NCI-H774 (cell line): ENCODE results near the gene PDE8B.

ENCODE experiments used
- DNase-seq: peaks from one replicate; lab custom pipeline; 2025; lab: John Stamatoyannopoulos, UW

Gene PDE8B

DNA sequence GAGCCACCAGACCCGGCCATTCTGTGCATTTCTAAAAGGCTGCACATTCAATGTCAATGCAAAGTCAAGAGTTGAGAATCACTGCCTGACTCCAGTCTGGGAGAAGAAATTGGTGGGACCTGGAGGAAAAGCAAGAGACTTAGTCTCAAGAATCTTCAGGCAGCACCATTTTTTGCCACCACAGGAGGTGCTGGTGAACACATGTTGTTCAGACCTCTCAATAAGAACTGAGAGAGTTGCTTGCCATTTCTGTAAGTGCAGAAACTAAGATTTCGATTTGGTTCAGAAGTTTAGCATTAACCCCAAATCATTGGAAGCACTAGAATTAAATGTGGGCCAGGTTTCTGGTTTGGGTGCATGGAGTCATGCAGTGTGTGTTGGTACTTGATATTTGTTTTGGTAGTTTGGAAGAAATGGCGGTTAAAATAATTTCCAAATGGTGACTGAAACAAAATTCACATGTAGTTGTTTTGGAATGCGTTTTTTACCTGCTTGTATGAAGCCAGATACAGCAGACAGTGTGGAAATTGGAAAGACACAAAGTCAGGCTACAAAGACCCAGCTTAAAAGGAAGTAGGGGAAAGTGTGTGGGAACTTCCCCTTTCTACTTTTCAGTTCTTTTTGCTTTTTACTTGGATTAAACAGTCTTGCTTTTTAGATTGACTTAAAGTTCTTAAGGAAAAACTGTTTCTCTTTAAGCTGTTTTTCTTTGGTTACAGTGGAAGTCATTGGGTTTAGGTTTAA is 20.4 kb downstream of the PDE8B start:
- DNase-seq = no peak

DNA sequence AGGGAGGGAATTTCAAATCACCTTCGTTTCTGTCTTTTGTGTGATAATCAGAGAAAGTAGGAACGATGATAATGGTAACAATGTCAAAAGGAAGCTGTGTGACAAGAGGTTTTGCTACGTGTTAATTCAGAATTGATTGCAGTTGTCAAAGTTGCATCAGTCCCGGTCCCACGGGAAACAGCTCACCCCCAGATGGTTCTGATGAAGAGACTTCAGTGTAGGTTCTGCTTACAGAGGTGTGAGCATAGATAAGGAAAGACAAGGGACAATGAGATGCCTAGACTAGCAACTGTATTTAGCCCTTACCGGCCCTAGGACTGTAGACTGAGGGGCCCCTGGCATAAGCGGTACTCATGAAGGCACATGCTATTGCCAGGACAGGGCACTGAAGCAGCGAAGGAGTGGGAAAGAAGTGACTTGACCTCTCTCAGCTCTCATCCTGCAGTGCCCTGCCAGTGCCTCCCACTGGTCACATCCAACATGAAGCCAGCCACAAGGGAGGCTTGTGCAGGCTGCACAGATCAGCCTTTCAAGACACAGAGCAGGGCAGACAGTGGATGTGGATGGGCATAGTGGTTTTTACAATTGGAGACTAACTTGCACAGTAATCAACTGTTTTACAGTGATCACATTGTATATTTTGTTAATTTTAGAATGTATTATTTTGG is 21.1 kb downstream of the PDE8B start:
- no peak for DNase-seq

DNA sequence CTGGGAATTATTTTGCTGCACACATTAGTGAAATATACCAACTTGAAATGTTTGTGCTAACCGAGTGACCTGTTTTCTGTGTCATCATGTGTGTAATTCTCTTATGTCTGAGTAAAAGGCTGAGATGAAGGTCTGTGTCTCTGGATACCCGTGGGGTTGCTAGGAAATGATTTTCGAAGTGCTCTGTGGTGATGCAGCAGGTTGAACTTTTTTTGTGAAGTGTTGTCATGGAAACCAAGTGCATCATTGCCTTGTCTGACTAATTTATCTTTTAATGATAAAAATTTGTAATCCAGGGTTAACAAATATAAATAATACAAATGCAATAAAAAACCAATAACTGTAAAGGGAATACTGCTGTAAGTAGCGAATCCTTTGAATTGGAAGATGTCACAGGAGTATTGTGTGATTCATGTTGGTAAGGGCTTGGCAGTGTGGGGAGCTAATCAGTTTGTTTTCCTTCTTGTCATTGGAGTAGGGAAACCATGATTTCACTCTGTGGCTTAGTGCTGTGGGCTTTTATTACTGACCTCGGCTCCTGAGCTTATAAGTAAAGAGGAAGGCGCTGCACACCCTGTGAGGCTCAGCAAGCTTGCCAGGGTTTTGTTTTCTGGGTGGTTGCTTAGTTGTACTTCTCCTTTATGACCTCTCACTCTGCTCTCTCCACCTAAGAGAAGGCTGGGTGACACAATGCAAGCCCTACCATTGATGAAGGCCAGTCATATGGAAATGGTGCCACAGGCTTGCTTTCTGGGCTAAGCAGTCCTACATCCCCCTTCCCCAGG is 22.3 kb downstream of the PDE8B start:
- DNase-seq = no peak

DNA sequence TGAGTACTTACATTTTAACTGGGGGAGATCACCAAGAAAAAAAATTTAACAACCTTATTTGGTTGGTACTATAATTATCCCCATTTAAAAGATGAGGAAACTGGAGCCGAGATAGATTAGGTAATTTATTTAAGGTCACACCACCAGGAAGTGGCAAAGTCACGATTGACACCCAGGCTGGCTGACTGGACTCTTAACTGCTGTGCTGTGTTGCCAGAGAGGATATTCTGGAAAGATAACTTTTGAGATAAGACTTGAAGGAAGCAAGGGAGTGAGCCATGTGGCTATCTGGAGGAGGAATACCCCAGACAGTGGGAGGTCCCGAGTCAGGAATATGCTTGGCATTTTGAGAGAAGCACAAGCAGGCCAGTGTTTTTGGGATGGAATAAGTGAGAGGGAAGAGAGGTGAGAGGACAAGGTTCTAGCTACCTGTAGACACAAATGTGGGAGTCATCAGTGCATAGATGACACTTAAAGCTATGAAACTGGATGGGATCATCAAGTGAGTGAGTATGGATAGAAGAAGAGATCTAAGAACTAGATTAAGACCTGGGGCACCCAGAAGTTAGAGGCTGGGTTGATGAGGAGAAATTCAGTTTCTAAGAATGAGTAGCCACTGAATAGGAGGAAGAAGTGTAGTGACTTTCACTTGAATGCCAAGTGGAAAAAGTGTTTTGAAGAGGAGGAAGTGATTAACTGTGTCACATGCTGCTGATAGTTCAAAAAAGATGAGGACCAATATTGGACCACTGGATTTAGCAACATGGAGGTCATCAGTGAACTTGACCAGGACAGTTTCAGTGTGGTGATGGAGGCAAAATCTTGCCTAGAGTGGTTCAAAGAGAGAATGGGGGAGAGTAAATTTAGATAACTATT is 25.6 kb downstream of the PDE8B start:
- DNase-seq = no peak

DNA sequence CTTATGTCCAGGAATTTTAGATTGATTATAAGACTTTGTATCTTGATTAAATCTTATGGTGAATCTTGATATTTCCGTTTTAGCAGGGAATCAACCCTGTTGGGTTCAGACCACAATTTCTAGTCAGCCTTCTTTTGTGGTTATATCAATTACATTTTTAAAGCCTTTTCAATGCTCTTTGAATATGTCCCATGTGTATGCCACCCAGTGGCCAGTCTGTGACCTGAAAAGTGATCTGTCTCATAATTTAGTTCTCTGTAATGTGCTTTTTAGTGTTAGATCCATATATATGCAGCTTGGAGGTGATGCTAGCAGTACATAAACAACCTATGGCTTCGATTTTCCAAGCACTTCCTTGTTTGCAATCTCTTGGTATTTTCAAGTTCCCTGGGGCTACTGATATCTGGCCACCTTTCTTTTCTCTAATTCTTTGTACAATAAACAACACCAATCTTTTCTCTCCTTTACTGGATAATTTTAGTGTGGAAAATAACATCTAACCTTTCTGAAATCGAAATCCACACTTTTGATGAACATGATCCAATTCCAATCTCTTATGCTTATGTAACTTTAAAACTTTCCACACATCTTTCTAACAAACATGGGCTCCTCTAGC is 28.8 kb downstream of the PDE8B start:
- DNase-seq = no peak

DNA sequence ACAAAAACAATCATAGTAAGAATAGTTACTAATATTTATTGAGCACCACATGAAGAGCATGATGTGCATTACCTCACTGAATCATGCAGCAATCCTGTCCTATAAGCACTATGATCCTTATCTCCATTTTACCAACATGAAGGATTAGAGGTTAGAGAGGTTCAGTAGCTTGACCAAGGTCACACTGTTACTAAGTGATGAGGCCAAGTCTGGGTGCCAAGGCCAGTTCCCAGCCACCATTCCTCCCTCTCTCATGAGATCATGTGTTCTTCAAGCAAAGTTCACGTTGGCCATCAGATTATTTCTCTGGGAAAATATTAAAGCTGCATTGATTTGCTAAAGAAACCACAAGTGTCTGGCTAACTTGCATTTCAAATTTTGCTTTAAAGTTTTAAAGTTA is 31.0 kb downstream of the PDE8B start:
- DNase-seq = no peak

DNA sequence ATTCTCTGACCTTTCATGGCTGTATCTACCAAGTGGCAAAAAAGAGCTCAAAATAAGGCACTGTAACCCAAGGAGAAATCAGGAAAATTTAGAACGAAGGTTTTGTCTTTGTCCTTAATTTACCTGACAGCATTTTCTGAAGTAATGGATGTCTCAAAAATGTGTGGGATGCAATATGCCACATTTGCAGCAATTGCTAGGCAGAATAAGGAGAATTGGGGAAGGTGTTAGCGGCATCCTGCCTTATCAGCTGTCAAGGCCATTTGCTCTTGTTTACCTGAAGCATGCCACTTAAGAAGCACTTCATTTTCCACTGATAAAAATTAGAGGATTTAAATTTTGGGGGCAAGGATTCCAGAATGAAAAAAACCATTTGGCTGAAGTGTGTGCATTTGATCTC is 39.0 kb downstream of the PDE8B start:
- no peak for DNase-seq

DNA sequence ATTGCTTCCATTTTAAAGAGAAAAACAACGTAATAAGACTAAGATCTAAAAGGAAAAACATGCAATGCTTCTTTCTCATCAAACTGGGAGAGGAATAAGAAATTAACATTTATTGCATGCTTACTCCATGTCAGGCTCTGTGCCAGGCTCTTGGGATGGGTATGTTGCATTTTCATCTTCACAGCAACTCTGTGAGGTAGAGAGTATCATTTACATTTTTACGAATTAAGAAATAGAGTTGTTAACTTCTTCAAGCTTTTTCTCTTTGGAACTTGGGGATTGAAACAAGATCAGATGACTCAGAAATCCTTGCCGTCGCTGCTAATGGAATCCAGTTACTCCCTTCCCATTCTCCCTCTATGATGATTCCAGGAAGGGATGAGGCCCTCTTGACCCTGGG is 39.5 kb downstream of the PDE8B start:
- no peak for DNase-seq

DNA sequence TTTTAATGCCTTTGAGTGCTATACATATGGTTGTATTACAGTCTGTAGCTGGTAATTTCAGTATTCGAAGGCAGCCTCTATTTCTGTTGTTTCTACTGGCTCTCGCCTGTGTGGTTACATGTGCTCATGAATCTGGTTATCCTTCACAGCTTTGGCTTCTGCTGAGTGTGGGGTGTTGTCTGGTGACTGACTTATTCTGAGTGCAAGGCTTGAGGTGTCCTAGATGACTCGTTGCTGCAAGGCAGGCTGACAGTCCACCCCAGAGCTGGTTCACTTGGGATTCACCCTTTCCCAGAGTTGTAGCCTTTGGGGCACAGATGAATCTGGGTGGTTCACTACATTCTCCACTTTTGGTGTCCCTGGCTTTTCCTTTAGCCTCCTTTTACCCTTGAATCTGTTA is 41.4 kb downstream of the PDE8B start:
- DNase-seq = no peak

DNA sequence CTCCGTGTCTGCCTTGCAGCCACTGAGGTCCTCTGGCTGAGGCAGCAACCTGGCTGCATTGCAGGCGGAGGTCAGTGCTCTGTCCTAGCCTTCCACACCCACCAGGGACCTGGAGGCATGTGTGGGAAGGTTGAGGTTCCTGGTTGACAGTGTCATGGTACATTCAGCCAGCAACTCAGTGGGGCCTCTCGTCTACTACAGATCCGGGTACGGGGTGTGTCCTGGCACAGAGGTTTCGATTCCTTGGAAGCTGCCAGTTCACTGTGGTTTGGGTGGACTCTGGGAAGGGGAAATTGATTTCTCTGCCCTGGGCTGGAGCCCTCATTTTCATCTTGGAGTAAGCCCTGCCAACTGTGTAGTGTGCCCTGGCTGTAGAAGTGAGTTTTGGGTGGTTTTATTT is 45.1 kb downstream of the PDE8B start:
- DNase-seq = no peak

DNA sequence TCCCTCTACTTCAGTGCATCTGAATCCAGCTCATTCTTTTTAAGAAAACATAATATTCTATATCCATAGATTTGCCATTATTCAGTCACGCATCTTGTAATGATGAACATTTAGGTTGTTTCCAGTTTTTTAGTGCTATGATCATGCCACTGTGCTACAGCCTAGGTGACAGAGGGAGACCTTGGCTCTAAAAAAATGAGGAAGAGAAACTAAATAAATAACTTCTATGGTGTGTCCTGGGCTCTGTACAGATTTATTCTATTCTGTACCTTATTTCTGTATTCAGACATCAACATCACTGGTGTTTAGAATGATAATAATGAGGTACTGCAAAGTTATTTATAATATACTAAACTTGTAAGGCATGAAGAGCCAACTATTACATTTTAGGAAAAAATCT is 45.9 kb downstream of the PDE8B start:
- no peak for DNase-seq

DNA sequence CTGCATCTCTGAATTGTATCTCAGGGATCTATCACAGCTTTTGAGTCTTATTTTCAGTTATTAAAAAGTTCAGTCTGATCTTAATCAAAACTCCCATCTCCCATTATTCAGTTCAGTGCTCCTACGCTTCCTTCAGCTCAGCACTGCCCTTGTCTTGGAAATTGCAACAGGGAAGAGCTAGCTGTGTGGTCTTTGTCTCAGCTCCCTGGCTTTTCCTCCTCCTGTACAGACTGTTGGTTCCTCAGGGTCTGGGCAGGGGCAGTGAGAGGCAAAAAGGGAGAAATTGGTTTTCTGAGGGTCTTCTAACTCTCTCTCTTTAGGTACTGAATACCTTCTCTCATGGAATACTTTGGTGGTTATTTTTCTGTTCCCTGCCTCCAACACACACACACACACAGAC is 48.2 kb downstream of the PDE8B start:
- DNase-seq = no peak

DNA sequence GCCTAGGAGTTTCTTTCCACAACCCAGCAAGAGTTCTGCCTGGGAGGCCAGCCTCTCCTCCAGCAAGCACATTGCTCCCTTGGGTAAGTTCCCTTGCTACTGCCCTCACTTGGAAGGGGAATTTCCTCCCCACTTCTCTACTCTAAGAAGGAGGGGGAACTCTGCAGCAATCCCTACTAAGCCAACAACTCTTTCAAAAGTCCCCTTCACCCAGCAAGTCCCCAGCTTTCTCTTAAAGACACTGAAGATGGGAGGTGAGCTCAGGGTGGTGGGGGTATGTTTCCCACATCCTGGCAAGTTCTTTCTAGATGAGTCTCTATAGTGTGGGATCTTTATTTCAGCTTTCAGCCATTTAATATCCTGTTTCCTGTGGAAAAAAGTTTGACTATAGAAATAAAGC is 49.0 kb downstream of the PDE8B start:
- DNase-seq = no peak

DNA sequence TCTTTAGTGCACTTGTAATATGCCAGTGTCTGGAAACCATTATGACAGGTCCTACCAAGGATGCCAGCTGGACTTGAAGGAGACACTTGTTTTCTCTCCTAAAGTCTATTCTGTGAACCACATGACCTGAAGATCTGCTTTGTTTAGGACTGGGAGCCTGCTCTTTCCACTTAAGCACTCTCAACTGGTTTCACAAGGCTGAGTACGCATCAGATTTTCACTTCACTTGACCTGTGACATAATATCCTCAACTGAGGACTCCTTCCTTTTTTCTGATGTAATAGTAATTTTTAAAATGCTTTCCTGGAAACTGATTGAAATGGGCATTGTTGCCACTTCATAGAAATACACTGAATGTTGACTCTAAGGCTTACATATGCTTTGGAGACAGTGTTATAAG is 52.2 kb downstream of the PDE8B start:
- no peak for DNase-seq

DNA sequence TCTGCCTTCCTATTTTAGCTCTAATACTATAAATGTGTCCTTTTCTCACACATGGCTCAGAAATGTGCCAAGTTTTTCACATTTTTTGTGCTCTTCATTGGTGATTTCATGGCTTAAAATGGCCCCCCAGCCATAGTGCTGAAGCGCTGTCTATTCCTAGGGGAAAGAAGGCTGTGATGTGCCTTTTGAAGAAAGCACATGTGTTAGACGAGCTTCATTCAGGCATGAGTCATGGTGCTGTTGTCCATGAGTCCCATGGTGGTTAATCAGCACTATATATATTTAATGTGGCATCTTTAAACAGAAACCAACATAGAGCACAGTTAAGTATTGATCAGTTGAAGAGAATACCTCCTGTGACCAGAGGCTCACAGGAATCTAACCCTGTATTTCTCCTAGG is 55.8 kb downstream of the PDE8B start:
- no peak for DNase-seq

DNA sequence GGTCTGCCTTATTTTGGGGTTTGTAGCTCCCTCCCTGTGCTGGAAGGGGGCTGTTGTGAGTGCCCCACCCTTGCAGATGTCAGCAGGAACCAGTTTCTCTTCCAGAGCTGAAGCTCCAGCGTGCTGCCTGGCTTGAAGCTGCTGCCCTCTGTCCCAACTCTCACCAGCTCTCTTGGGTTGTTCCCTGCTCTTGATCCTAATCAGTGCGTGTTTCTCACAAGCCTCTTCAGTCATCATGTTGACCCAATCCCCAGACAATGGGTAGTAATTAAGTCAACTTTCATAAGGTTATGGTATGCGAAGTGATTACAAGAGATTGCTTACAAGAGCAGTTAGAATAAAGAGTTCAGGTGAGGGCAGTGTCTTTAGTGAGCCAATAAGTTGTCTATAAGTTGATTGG is 57.0 kb downstream of the PDE8B start:
- DNase-seq = no peak

DNA sequence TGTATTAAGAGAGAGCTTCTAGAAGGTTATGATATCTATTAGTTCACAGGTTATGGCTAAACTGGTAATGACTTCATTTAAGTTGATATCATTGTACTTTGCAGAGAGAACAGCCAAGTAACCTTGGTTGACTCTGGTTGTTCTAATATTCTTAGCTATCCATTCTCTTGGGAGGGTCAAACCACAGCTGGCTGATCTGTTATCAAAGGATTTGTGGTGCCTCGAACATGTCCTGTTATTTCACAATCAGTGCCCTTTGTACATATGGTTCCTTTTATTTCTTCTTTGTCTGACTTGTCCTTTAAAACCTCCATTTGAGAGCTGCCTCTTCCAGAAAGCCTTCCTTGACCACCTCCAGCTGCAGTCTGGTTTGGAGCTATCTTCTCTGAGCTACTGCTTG is 61.7 kb downstream of the PDE8B start:
- no peak for DNase-seq

DNA sequence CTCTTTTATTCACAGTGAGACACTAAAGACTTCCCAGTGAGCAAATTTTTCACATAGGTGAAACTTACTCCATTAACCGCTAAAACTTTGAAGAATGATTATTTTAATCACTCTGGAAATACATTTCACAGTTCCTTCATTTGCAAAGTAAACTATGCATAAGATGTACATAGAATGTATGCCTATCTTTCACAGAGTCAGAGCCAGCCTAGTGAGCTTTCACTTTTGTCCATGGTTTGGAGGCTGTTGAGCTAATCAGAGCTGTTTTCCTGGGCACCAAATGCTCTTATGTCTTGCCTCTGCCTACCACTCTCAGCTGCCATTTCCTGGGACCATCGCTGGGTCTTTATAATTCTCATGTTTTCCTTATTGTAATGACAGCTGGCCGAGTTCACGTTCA is 67.3 kb downstream of the PDE8B start:
- no peak for DNase-seq

DNA sequence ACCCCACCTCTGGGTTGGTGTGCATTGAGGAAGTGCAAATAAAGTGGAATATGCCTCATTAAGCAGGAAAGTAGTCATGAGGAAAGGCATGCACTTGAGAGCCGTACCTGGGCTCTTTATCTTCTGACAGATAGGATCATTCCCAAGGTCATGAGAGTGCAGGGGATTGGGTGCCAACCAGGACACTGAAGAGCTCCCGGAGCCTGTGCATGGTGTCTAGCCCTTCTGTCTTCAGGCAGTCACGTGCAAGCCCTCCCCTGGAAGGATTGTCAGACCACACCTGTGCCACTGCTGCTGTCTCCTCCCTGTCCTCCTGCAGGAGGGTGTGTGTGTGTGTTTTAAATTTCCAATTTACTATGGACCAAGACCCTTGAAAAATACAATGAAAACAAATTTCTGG is 69.6 kb downstream of the PDE8B start:
- DNase-seq = no peak

DNA sequence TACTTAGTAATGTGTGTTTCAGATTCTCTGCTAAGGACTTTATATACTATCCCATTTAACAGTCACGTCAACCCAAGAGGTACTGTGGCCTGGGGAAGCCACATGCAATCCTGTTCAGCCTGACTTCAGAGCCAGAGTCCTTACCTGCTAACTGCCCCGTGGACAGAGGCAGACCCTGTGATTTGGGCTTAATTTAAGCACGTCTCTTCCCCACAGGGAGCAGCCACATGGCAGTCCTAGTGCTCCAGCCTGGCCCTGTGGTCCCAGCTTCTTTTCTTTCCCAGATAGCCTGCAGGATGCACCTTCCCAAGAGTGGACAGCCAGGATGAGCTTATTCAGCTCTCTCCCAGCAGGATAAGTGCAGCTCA is 71.5 kb downstream of the PDE8B start:
- no peak for DNase-seq

DNA sequence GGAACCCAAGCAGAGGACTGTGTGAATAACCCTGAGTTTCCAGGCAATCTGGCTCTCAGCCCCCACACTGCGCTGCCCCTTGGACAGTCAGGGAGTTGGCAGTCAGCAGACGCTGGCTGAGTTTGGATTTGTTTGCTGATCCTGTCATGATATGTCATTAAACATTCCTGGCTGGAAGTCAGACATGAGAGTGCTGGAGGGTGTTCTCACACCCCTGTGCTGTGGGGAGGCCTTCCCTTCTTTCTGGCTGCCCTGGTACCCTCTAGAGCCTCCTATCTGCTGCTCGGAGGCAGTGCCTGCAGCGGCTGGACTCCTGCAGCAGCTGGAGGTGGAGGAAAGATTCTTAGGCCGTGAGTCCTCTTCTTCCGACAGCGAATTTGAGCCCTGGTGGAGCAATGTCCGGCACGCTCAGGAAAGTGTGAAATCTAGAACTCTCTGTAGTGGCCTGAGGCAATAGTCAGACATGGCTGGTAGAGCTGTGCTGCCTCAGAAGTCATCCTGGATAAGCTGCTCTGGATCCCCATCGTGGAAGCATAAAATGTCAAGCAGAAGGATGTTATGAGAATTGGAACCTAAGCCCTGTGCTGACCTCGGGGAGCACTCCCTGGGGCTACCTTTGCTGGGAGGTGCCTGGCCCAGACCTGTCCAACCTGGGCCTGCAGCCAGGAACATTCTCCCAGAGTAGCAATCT is 72.0 kb downstream of the PDE8B start:
- no peak for DNase-seq
